OCI-LY1 (cell line): ENCODE measurements around the gene KLF11.
A peak's percentile ranks its signal among the peaks of the same experiment; 100 is the strongest.

Experiments
- CTCF ChIP-seq: fragments of 200-600 bp; sonication (generic), shearing (Covaris generic); IDR thresholded peaks from 2 replicates; pipeline ENCODE4 v1.5.1; 2017; ENCODE audit warnings: mild to moderate bottlenecking, antibody characterized with exemption, low read length, moderate library complexity, mixed read lengths
- EZH2 ChIP-seq: fragments of 200-600 bp; sonication (generic), shearing (Covaris generic); IDR thresholded peaks from 2 replicates; pipeline ENCODE4 v1.8.0; 2017; ENCODE audit warnings: borderline replicate concordance, mixed run types, mild to moderate bottlenecking, antibody characterized with exemption, low read length, moderate library complexity, mixed read lengths

GRCh38 chr2:10080536-10081304 is 37.4 kb downstream of the KLF11 start:
- no peak for TF ChIP-seq CTCF
- TF ChIP-seq EZH2 = 0 out of 2 replicates have a peak, but pooled peaks have one; percentile 50
